Stimulated activated CD8-positive, alpha-beta memory T cell treated with anti-CD3 and anti-CD28 coated beads, Interleukin-4, amount 100 ng/mL, for 4 hours (primary cell): ENCODE data around the gene C2CD3.
"Not testable (repeated sequence)": the region's sequence is repeated elsewhere in the genome, so short reads cannot be mapped to it uniquely, and the experiment has no call there.

Experiments used
- DNase-seq, 2 donors: peaks; one replicate each; pipeline ENCODE4 v3.0.0-alpha.2; 2020; ENCODE audit warnings: low read depth in 2 of 2, low spot score in 1 of 2

The C2CD3 gene

DNA sequence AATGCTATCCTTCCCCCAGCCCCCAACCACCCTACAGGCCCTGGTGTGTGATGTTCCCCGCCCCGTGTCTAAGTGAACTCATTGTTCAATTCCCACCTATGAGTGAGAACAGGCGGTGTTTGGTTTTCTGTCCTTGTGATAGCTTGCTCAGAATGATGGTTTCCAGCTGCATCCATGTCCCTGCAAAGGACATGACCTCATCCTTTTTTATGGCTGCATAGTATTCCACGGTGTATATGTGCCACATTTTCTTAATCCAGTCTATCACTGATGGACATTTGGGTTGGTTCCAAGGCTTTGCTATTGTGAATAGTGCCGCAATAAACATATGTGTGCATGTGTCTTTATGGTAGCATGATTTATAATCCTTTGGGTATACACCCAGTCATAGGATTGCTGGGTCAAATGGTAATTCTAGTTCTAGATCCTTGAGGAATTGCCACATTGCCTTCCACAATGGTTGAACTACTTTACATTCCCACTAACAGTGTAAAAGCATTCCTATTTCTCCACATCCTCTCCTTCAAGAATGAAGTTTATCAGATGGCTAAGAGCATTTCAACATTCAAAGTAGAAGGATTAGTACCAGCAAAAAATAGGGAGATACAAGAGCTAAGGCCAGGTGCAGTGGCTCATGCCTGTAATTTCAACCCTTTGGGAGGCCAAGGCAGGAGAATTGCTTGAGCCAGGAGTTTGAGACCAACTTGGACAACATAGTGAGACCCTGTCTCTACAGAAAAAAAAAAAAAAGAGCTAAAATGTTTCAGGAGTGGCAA lies 50.4 kb downstream of the C2CD3 start:
- not testable (repeated sequence) for DNase-seq

DNA sequence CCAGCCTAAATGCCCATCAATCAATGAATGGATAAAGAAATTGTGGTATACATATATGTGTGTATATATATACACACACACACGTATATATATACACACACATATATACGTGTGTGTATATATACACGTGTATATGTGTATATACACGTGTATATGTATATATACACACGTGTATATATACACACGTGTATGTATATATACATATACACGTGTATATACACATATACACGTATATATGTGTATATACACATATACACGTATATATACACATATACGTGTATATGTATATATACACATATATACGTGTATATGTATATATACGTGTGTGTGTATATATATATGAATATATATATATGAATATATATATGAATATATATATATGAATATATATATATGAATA lies 54.1 kb downstream of the C2CD3 start:
- DNase-seq = no peak

DNA sequence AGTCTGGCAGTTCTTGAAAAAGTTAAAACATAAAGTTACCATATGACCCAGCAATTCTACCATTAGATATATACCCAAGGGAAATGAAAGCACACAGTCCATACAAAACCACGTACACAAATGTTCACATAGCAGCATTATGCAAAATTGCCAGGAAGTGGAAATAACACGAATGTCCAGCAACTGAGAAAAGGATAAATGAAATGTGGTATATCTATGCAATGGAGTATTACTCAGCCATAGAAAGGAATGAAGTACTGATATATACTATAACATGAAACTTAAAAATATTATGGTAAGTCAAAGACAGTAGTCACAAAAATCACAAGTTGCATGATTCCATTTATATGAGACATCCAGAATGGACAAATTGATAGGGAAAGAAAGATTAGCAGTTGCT lies 57.9 kb downstream of the C2CD3 start:
- no peak for DNase-seq

DNA sequence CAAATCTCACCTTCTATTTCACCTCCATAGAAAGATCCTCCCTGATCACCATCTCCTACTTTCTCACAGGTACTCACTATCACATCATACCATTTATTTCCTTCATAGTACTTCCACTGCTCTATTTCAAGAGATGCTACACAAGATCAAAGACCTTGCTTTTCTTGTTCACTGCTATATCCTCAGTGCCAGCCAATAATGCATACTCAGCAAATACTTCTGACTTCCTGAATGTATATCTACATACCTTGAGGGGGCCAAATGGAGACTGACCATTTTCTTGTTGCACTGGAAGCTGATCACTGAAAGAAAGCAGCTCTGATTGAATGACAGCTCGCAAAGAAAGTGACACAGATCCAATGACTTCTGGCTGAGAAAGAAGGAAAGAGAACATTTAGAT lies 64.7 kb downstream of the C2CD3 start:
- no peak for DNase-seq

DNA sequence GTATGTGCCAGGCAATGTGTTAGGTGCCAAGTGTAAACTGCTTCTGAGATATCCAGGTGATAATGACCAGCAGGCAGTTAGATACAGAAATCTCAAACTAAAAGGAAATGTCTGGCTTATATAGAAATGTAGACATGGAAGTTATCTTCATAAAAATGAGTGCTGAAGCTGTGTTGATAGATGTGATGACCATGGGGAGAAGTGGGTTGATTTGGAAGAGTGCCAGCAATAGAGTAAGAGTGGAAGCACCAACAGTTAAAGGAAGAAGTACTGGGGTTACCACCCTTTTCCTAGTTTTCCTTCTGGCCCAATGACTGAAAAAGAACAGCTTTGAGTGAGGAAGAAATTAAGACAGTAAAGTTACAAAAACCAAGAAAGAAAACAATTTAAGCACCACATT lies 68.5 kb downstream of the C2CD3 start:
- DNase-seq = no peak

DNA sequence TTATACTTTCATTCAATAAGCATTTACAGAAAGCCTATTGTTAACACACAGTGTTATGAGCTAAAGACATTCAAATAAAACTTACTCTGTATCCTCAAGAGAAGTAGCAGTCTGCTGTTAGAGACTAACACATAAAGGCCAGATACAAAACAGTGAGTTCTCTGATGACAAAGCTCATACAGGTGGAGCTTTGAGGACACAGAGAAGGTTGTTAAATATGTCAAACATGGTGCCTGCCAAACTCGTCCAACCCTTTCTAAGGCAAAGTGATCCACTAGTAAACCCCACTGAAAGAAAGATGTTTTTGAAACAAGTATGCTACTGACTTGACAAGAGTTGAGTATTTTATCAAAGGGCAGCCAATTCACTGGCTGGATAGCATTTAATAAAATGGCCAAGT lies 70.1 kb downstream of the C2CD3 start:
- no peak for DNase-seq

DNA sequence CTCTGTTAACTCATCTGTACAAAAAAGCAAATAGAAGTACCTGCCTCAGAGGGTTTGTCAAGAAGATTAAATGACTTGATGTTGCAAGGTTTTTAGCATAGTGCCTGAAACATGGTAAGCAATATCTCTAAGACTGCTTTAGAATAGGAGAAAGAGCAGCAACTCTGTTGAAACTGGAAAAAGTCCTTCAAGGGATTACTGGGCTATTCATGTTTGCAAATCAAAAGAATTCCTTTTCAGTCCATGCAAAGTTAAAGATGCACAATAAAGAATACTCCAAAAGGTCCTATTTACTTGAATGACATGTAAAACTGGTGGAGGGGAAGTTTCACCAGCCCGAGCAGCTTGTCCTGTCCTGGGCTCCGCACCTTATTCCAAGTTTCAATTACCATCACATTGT lies 70.6 kb downstream of the C2CD3 start:
- DNase-seq = no peak

DNA sequence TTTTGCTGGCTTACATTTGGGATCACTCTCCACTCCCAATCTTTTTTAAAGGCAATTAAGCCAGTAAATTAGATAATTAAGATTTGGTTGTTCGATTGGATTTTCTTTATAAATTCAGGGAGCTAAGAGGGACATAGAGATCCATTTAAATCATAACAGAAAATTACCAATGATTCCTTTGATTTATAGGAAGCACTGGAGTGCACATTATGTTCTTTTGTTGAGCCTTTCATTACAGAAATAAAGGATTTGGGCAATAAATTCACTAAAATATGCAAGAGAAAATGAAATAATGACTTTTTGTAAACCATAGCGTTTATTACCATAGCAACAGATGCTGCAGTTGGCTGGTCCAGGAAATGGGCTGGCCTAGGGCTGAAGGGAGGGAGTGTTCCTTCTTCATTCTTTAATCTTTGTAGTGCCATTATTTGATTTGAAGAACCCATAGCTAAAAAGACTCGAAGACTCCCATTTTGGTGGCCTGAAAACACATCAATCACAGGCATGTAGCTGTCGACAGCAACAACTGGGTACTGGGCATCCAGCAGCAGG lies 73.0 kb downstream of the C2CD3 start:
- no peak for DNase-seq

DNA sequence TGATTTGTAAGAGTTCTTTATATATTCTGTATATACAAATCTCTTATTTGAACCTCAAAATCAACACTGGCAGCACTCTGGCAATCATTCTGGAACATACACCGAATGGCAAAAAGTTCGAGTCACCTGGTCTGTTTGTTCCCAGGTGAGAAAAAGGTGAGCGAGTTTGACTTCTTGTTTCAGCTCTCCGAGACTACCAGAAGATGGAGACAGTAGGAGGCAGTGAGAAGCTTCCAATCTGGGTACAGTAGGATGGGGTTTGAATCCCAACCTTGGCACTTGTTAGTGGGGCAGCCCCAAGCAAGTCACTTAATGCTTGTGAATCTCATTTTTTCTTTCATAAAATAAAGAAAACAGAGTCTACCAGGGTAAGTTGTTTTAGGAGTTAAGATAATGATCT lies 76.4 kb downstream of the C2CD3 start:
- DNase-seq = no peak

DNA sequence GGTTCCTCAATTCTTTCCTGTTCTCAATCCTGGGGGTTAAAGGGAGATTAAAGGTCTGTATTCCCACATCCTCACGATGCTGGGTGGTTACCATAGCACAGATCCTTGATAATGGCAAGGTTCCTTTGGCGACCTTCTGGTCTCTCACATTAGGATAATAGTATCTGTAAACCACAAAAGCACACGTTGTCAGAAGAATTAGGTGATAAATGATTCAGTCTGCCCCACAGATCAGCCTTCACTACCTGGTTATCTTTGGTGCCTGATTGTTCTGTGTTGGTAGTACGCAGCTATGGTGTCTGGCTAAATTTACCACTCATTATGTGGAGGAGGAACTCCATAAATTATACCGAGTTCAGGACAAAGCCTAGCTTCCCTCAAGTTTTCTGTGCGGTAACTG lies 78.4 kb downstream of the C2CD3 start:
- DNase-seq = no peak

DNA sequence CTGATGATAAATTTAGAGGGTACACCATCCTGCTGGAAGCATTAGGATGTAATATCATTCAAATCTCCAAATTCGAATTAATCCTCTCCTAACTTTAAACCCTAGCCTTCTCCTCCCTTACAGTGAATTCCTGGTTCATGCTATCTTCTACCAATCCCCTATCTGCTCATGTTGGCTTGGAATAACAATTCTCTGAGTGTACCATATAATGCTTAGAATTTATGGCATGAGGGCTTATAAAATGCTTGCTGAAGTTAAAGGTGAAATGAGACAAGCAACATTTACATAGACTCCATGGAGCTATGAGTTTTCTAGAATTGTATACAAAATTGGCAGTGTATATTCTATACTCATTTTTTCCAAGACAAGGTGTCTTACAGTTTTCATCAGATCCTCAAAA lies 79.3 kb downstream of the C2CD3 start:
- no peak for DNase-seq

DNA sequence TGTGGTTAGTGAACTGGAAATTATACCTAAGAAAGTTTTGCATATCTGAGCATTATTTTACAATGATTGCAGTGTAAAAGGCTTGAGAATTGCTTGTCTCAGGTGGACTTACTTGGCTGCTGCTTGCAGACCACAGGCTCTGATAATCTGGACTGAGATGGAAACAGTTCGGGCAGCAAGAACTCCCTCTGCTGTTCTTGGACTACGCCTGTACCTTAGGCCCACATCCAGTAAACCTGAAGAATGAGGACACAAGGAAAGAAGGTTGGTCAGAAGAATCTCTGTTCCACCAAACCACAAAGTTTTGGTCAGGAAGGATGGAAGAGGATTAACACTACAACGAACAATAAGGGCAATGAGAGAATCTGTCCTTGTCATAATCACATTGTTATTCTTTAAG lies 80.1 kb downstream of the C2CD3 start:
- no peak for DNase-seq

DNA sequence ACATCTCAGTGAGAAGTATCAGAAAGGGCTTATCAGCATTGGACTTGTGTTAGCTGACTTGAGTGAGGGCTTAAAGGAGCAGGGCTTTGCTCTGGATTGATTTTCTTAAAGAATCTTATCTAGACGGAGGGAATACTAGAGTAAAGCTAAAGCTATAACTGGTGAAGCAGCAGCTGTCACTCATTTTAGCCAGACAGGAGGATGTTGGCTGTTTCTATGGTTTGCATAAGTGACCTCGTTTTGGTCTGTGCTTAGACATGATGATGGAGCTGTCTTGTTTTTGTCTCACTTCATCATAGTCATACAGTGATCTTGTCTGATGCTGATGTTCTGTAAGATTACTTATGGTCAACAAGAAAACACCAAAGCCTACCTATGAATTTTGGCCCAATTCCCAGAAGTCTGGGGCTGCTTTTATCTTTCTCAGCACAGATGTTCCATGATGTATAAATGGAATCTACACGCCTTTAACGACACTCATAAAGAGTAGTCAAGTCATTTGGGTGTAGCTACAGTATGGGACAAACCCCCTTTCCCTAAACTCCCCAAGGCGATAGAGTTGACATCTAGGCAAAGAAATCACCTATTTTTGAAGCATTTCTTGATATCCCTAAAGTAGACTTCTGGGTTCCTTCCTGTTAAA lies 84.4 kb downstream of the C2CD3 start:
- no peak for DNase-seq

DNA sequence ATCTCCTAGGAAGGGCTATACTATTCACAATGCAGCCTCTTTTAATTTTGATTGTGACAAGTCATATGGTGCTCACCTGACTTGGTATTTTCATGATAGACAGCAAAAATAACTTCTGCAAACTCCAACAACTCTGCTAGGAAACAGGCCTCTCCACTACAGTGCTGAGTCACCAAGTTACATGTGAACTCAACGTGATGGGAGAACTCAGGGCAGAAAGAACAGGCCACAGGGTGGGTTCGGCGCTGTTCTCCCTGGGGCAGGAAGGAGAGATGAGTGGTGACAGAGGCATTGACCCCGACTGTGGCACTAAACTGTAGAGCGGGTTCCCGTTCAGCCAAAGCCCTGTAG lies 85.3 kb downstream of the C2CD3 start:
- no peak for DNase-seq

DNA sequence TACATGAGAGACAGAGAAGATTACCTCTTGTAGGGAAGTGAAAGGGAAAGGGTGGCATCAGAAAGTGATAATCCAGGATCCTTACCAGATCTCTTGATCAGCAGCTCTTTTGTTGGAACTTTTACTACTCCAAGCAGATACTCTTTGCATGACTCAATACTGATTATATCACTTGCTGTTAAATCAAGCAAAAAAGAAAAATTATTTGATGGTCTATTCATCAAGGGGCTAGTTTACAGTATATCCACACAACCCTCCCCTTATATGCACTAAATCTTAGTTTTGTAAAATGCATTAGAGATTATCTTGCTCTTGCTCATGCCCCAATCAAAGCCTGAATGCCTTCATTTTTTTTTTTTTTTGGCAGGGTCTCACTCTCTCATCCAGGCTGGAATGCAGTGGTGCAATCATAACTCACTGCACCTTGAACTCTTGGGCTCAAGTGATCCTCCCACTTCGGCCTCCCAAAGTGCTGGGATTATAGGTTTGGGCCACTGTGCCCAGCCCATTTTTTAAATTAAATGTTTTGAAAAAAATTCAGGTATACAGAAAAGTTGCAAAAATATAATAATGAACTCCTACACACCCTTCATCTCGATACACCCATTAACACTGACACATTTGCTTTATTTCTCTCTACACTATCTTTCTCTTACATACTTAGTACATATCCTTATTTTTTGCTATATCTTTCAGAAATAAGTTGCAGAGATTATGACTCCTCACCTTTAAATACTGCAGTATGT lies 85.8 kb downstream of the C2CD3 start:
- no peak for DNase-seq

DNA sequence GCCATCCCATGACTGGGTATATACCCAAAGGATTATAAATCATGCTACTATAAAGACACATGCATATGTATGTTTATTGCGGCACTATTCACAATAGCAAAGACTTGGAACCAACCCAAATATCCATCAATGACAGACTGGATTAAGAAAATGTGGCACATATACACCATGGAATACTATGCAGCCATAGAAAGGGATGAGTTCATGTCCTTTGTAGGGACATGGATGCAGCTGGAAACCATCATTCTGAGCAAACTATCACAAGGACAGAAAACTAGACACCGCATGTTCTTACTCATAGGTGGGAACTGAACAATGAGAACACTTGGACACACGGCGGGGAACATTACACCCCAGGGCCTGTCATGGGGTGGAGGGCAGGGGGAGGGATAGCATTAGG lies 86.9 kb downstream of the C2CD3 start:
- not testable (repeated sequence) for DNase-seq

DNA sequence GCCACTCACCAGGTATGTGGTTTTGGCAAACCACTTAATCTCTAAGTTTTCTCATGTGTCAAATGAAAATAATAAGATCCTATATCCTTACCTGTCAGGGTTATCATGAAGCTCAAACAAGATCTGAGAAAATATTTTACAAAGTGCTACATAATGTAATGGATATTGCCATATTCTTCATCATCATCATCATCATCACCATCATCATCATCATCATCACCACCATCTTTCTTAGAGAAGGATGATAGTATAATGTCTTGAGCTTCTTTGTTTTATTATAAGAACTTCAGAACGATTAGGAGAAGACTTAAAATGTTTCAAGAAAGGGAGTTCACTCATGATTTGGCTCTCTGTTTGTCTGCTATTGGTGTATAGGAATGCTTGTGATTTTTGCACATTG lies 89.4 kb downstream of the C2CD3 start:
- no peak for DNase-seq

DNA sequence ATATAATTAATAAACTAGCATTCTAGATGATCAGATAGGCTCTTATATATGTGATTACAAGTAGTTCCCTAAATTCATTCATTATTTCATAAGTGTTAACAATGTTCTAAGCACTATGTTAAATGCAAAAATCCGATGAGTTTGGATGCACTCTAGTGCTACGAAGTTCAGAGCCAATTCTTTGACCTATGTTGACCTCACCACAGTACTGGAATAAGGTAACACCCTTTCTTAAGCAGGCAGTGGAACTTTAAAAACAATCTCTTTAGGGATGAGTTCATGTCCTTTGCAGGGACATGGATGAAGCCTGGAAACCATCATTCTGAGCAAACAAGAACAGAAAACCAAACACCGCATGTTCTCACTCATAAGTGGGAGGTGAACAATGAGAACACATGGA lies 93.6 kb downstream of the C2CD3 start:
- no peak for DNase-seq

DNA sequence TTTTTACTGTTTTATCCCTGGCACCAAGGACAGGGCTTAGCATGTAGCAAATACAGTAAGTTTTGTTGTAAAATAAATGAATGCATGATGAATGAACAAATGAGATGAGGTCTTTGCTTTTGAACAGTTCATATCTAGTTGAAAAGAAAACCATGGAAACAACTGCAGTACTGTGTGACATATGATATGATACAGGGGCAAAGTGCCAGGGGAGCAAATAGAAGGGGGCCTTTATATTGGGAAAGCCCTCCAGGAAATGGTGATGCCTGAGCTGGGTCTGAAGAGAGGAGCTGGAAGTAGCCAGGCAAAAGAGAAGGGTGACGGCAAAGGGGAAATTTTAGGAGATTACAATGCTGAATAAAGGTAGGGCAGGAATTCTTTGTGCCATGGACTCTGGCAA lies 98.1 kb downstream of the C2CD3 start:
- DNase-seq = no peak

DNA sequence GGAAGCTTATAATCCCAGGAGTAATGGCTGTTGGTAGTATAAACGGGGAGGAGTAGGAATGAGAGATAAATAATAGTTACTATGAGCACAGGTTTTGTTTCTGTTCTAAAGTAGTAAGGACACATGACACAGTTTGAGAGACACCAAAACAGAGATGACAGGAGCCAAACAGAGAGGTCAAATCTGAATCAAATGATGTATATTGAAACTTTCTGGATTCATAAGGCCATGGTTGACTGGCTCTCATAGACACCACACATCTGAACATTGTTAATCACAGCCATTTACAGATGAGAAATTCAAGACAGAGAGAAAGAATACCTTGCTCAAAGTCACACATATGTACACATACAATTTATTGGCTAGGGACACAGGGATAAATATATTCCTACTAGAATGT lies 98.5 kb downstream of the C2CD3 start:
- no peak for DNase-seq

DNA sequence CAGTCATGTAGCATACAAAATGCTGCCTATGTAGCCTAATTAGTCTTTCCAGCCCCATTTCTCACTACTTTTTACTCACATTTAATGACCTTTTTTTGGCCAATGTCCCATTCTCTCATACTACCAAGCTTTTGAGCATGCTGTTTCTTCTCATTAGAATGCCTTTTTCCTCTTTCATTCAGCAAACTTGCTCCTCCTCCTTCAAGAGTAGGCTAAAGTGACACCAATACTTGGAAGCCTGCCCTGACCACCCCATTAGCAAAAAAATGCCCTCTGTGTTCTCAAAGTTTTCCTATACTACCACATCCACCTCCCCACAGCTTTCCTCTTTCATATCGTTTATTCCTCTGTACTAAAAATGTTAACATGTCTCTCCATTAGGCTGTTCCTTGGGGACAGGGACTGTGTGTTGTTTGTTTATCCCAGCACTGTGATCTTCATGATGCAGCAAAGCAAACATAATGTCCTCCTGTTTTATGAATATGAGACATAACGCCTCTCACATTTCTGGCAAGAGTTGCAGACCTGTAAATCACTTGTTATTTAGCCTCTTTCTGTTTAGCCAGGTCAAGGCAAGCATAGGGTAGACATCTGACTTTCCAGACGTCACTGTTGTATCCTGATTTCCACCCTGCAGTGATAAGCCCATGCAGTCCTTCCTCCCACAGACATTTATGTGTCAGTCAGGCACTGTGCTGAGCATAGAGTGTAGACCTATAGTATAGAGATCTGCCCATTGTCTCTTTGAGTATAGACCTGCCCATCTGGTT lies 99.9 kb downstream of the C2CD3 start:
- DNase-seq = no peak
